ENCODE results near the gene POU2AF2.
"Not testable (repeated sequence)": the region's sequence is repeated elsewhere in the genome, so short reads cannot be mapped to it uniquely, and the experiment has no call there.

The POU2AF2 gene

DNA sequence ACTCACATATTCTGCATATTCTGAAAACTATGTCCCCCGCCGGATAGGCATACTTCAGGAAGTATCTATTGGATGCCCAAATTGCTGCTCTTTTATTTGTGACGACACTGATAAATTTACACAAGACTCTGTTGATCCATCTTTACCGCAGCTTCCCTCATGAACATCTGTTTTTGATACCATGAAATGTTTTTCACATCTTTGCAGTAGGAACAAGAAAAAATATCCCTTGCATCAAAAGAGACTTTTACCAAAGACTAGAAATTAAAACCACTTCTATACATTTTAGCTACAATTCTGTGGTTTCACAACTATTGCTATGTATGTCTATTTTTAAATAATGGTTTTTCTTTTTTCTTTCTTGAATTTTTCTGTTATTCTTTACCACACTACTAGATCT lies 15.3 kb downstream of the POU2AF2 start:
- DNase-seq = no peak

- DNase-seq = no peak
Measured at GRCh38 chr11:111264646-111265045, 19.1 kb downstream of the POU2AF2 start.

DNA sequence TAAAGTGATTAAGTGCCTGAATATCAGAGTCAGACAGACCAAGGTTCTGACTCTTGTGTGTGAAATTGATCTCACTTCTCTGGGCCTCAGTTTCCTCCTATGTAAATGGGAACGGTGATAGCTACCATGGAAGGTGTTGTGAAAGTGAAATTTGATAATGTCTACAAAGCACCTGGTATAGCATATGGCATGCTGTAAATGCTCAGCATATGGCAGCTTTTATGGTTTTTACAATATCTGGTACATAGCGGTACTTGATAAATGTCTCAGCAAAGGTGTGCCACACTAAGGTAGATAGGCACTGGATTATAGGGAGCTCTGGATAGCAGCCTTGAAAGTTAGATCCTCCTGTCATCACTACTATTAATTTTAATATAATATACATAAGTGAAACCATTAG lies 19.9 kb downstream of the POU2AF2 start:
- no peak for DNase-seq

- not testable (repeated sequence) for DNase-seq
Measured at GRCh38 chr11:111268303-111268702, 22.8 kb downstream of the POU2AF2 start.

- no peak for DNase-seq
Measured at GRCh38 chr11:111269146-111269868, 23.8 kb downstream of the POU2AF2 start.

DNA sequence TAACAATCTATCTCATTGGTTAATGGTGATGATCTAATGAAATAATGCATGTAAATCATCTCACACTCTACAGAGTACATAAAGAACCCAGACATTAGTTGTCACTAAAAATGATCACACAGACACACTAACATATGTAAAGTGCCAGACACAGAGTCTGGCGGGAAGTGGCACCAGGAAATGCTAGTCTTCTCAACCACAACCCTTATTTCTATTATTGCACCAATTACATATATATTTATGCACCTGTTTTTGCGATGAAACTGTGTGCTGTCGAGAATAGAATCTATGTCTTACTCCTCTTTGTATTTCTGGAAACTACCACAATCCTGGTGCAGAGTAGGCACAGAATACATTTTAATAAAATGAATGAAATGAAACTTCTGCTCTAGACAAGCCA lies 26.9 kb downstream of the POU2AF2 start:
- DNase-seq = no peak

GRCh38 chr11:111282562-111283075 lies 37.1 kb downstream of the POU2AF2 start:
- no peak for DNase-seq

- DNase-seq = no peak
Measured at GRCh38 chr11:111283945-111284481, 38.5 kb downstream of the POU2AF2 start.

DNA sequence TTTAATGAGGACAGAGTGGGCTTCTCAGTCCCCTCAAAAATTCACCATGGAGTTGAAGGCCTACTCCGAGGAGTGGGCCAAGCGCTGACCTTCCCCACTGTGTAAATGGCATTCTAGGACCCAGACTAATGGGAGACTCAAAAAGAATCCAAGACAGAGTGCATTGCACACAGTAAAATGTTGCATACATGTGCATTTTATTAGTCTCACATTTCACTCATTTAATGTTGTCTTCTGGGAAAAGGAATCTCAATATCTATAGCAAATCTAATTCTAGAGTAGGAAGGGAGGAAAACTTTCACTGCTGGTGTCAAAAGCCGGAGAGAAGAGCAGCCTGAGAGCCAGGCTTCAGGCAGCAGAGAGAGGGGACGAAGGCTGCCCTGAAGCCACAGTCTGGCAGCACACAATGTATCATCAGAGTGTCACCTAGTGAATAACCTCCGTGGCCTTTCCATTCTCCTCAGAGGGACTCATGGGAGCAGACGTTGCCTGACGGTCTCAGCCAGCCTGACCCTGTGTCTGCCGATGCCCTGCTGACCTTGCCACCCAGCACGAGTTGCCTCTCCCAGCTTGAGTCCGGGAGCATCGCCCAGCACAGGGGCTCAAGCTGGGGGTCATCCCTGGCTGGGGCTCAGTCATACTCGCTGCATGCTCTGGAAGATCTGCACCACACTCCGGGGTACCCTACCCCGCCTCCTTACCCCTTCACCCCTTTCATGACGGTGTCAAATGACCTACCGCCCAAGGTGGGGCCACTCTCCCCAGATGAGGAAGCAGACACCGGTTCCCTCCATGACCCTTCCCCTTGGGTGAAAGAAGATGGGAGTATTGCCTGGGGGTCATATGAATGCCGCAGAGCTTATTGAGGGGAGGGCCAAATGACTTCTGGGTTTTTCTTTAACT lies 39.9 kb downstream of the POU2AF2 start:
- no peak for DNase-seq

- DNase-seq = no peak
Measured at GRCh38 chr11:111291764-111292163, 46.2 kb downstream of the POU2AF2 start.

DNA sequence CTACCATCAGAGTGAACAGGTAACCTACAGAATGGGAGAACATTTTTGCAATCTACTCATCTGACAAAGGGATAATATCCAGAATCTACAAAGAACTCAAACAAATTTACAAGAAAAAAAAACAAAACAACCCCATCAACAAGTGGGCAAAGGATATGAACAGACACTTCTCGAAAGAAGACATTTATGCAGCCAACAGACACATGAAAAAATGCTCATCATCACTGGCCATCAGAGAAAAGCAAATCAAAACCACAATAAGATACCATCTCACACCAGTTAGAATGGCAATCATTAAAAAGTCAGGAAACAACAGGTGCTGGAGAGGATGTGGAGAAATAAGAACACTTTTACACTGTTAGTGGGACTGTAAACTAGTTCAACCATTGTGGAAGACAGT lies 46.9 kb downstream of the POU2AF2 start:
- DNase-seq = not testable (repeated sequence)

GRCh38 chr11:111296196-111296595 lies 50.7 kb downstream of the POU2AF2 start:
- no peak for DNase-seq

DNA sequence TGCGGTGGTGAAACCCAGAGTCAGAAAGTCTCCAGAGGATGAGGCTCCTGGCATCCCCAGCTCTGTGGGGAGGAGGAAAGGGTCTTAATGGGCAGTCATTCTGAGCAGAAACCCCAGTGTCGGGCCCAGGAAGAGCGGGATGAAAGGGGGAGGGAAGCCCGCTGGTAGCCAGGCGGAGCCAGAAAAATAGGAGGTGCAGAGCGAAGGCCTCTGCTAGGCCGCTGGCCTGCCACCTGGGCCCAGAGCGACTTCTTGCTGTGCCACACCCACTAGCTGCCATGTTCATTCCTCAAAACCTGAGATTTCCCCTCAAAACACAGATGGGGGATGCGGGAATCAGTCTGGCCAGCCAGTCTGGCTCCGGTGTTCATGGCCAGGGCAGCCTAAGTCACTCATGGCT lies 52.2 kb downstream of the POU2AF2 start:
- DNase-seq = no peak

DNA sequence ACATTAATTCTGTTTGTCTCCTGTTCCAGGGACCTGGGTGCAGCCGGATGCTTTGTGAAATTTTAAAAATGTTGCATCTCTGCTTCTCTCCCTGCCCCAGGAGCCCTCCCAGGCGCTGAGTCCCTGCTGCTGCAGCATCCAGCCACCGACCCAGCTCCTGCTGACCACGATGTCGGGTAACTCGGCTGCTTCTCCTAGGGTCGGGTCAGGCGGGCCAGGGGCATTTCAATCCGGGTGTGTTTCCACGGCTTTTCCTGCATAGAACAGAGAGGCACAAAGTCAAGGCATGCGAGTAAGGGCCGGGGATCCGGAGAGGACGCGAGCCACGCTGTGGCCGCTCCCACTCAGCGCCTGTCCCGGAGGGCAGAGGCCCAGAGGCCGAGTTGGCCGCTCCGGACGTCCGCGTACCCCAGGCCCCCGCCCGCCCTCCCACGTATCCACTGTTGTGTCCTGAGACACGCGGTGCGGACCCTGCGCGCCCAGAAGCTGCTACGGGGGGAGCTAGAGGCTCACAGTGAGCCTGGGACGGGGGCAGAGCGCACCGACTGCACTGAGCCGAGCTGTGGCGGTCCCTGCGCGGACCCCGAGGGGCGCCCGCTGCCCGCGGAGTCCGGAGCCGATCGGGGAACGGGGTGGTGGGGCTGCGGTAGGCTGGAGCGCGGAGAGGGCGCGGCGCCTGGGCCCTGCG lies 53.0 kb downstream of the POU2AF2 start, which contains the start of gene POU2AF3:
POU2AF3 (plus strand) TSS at position 134 of the 688 bp plus-strand sequence; CDS start at position 170, 36 bp downstream.
- no peak for DNase-seq

- no peak for DNase-seq
Measured at GRCh38 chr11:111299101-111300026, 53.8 kb downstream of the POU2AF2 start.

GRCh38 chr11:111300569-111300968 lies 55.0 kb downstream of the POU2AF2 start:
- DNase-seq = no peak

- no peak for DNase-seq
Measured at GRCh38 chr11:111301004-111301841, 55.7 kb downstream of the POU2AF2 start.

DNA sequence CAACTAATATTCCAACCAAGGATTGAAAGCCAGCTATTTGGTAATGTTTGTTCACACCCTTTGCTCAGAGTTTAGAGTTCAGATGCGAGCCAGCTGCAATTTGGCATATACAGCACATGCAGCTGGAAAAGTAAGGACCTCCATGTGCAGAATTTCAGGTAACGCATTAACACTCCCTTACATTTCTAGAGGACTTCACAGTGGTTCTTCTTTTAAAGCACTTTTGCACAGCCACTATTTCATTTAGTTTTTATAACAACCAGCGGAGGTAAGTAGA lies 56.3 kb downstream of the POU2AF2 start:
- DNase-seq = no peak

GRCh38 chr11:111302298-111302697 lies 56.8 kb downstream of the POU2AF2 start:
- no peak for DNase-seq

DNA sequence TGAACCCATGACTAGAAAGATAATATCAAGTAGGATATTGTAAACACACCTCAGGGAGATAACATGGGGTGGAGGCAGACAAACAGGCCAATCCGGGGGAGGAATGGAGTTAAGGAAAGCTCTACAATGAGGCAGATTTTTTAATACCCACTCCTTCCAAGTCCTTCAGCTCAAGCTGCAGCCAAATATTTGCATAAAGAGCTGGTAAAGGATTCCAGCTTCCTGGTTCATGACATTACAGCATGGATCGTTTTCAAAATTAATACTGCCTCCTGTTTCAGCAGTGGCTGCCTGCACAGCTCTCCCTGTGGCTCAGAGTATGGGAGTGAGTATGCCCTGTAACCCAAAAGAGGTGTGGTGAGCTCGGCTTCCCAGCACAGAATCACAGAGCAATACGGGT lies 57.9 kb downstream of the POU2AF2 start:
- no peak for DNase-seq
